Astrocyte (in vitro differentiated cells and primary cell): Measurements from ENCODE around the gene DMXL1. TPM values are rescaled to one million over a fixed set of nuclear protein-coding genes. Genes with fewer than 3 reads are reported as not detected.

ENCODE experiments used
- DNase-seq: peaks from one replicate; pipeline ENCODE4 v3.0.0-alpha.2; 2010; ENCODE audit warnings: low read depth
- FAIRE-seq: peaks from 2 replicates; lab custom pipeline; 2011; peaks lifted over from hg19 to GRCh38; lab: Jason Lieb, UNC
- H2AFZ ChIP-seq: 2 replicates; pipeline ENCODE4 v1.6.0; 2012; ENCODE audit warnings: low read depth, low read length, inconsistent platforms
- H3K27ac ChIP-seq: 2 replicates; pipeline ENCODE4 v1.5.1; 2011; ENCODE audit warnings: low read depth, low read length, inconsistent platforms
- H3K27me3 ChIP-seq: 2 replicates; pipeline ENCODE4 v1.6.0; 2011; ENCODE audit warnings: low read length, inconsistent platforms; ENCODE audit not compliant: insufficient read depth
- H3K36me3 ChIP-seq: 2 replicates; pipeline ENCODE4 v1.5.1; 2011; ENCODE audit warnings: low read length, inconsistent platforms; ENCODE audit not compliant: insufficient read depth
- H3K4me1 ChIP-seq: 2 replicates; pipeline ENCODE4 v1.5.1; 2011; ENCODE audit warnings: low read length, inconsistent platforms; ENCODE audit not compliant: insufficient read depth
- H3K4me2 ChIP-seq: 2 replicates; pipeline ENCODE4 v1.6.0; 2012; ENCODE audit warnings: low read length, inconsistent platforms
- H3K4me3 ChIP-seq: 2 replicates; pipeline ENCODE4 v1.5.1; 2011; ENCODE audit warnings: low read depth, mild to moderate bottlenecking, low read length, inconsistent platforms; ENCODE audit not compliant: insufficient read depth
- H3K79me2 ChIP-seq: 2 replicates; pipeline ENCODE4 v1.6.0; 2012; ENCODE audit warnings: mild to moderate bottlenecking, low read length, inconsistent platforms; ENCODE audit not compliant: insufficient read depth
- H3K9ac ChIP-seq: 2 replicates; pipeline ENCODE4 v1.6.0; 2012; ENCODE audit warnings: mild to moderate bottlenecking, low read length, inconsistent platforms
- H3K9me3 ChIP-seq: 2 replicates; pipeline ENCODE4 v1.5.1; 2012; ENCODE audit warnings: low read depth, mild to moderate bottlenecking, low read length, inconsistent platforms; ENCODE audit not compliant: insufficient read depth
- H4K20me1 ChIP-seq: 2 replicates; pipeline ENCODE4 v1.6.0; 2012; ENCODE audit warnings: low read length, inconsistent platforms; ENCODE audit not compliant: insufficient read depth
- H3K27ac Mint-ChIP-seq: one replicate; pipeline ENCODE4 v1.8.0; 2021; ENCODE audit warnings: mild to moderate bottlenecking, mixed read lengths; ENCODE audit not compliant: unreplicated experiment
- H3K27me3 Mint-ChIP-seq: one replicate; pipeline ENCODE4 v1.8.0; 2021; ENCODE audit warnings: low read depth, mixed read lengths; ENCODE audit not compliant: unreplicated experiment
- H3K36me3 Mint-ChIP-seq: one replicate; pipeline ENCODE4 v1.8.0; 2021; ENCODE audit warnings: low read depth, mixed read lengths; ENCODE audit not compliant: unreplicated experiment
- H3K4me1 Mint-ChIP-seq: one replicate; pipeline ENCODE4 v1.8.0; 2021; ENCODE audit warnings: low read depth, mixed read lengths; ENCODE audit not compliant: unreplicated experiment
- H3K4me3 Mint-ChIP-seq: one replicate; pipeline ENCODE4 v1.8.0; 2021; ENCODE audit warnings: mild to moderate bottlenecking, moderate library complexity, mixed read lengths; ENCODE audit not compliant: unreplicated experiment
- H3K9me3 Mint-ChIP-seq: one replicate; pipeline ENCODE4 v1.8.0; 2021; ENCODE audit warnings: mild to moderate bottlenecking, mixed read lengths; ENCODE audit not compliant: unreplicated experiment
- CTCF ChIP-seq: IDR thresholded peaks from 2 replicates; pipeline ENCODE4 v1.5.1; 2011; ENCODE audit warnings: low read depth, mild to moderate bottlenecking, inconsistent platforms, low read length, moderate library complexity; ENCODE audit not compliant: insufficient read depth
- EZH2 ChIP-seq: IDR thresholded peaks from 2 replicates; pipeline ENCODE4 v1.6.1; 2012; ENCODE audit warnings: mild to moderate bottlenecking, low read length, inconsistent platforms; ENCODE audit not compliant: insufficient read depth
- microRNA-seq: library from miRNA; unstranded; fragments of <30 nt; microRNA quantifications from one replicate; pipeline ENCODE4 v1.2.0, GENCODE V29; 2020
- total RNA-seq: library from RNA; stranded (reverse); gene quantifications from 2 replicates; pipeline ENCODE4 v1.2.1, GENCODE V29; 2021

DMXL1 gene
- total RNA-seq, 1 donor from 2014 or later = 26.0 TPM

- Histone ChIP-seq H3K27ac (no peak overlapping the region), H3K9me3 (no peaks in the 10 kb centered on the region), H4K20me1 (no peaks in the 10 kb centered on the region), H3K4me3 (no peak overlapping the region), H3K4me2 (no peak overlapping the region), H3K27me3 (no peaks in the 10 kb centered on the region), H3K36me3 (no peaks in the 10 kb centered on the region), H3K9ac (no peak overlapping the region), H3K79me2 (peaks cover 12% of the 10 kb centered on the region), H2AFZ (no peak overlapping the region), H3K4me1 (peaks cover 19% of the 10 kb centered on the region)
- no peaks in the 10 kb centered on the region for H3K36me3 Mint-ChIP-seq
- H3K4me1 Mint-ChIP-seq = peaks cover 37% of the 10 kb centered on the region
- FAIRE-seq (no peak), DNase-seq (no peak)
- H3K4me3 Mint-ChIP-seq = no peak overlapping the region
- TF ChIP-seq CTCF (no peak), EZH2 (no peak)
- peaks cover 2% of the 10 kb centered on the region for H3K9me3 Mint-ChIP-seq
- H3K27me3 Mint-ChIP-seq = no peaks in the 10 kb centered on the region
- H3K27ac Mint-ChIP-seq = no peak overlapping the region
Observed at GRCh38 chr5:119292701-119293515, 222.0 kb downstream of the DMXL1 start.

- FAIRE-seq = no peak
- Histone ChIP-seq H3K36me3 (no peaks in the 10 kb centered on the region), H3K4me3 (no peak overlapping the region), H2AFZ (no peak overlapping the region), H3K4me2 (no peak overlapping the region), H3K4me1 (peaks cover 13% of the 10 kb centered on the region), H3K79me2 (peaks cover 12% of the 10 kb centered on the region), H3K27ac (no peak overlapping the region), H3K27me3 (no peaks in the 10 kb centered on the region), H4K20me1 (no peaks in the 10 kb centered on the region), H3K9me3 (no peaks in the 10 kb centered on the region), H3K9ac (no peak overlapping the region)
- H3K36me3 Mint-ChIP-seq = no peaks in the 10 kb centered on the region
- H3K9me3 Mint-ChIP-seq = peaks cover 2% of the 10 kb centered on the region
- TF ChIP-seq EZH2 = no peak
- no peak for TF ChIP-seq CTCF
- no peak overlapping the region for H3K4me3 Mint-ChIP-seq
- no peak for DNase-seq
- peaks cover 33% of the 10 kb centered on the region for H3K4me1 Mint-ChIP-seq
- no peak overlapping the region for H3K27ac Mint-ChIP-seq
- H3K27me3 Mint-ChIP-seq = no peaks in the 10 kb centered on the region
Observed at GRCh38 chr5:119293516-119293829, 222.6 kb downstream of the DMXL1 start.

Small RNAs within 50 kb of the gene (microRNA-seq; reads per million reads assigned to microRNA genes)
- not detected for gene MIR5706

Other genes with a start within 250 kb of the DMXL1 start
- 4.9 and 5.3 TPM in 2 replicates for gene DTWD2, start 82.5 kb upstream of the DMXL1 start, total RNA-seq